ENCODE results near the gene TERT.
A peak's percentile ranks its signal among the peaks of the same experiment; 100 is the strongest.
"Not testable (repeated sequence)": the region's sequence is repeated elsewhere in the genome, so short reads cannot be mapped to it uniquely, and the experiment has no call there.

Gene TERT

GRCh38 chr5:1278656-1279442 lies 16.0 kb downstream of the TERT start:
- DNase-seq (ENCODE audit: low read depth), result no peak

DNA sequence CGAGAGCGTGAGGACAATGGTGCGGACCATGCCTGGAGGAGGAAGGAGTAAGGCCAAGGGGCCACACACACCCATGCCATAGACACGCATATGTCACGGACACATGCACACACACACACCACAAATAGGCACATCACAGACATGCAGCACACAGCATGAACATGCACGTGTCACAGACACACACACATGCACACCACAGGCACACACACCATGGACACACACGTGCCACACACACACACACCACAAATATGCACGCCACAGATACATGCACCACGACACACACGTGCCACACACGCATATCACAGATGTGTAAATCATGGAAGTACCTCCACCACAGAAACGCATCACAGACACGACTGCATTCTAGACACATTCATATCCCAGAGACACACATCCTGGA lies 16.7 kb downstream of the TERT start:
- no peak for DNase-seq (ENCODE audit: low read depth)

DNA sequence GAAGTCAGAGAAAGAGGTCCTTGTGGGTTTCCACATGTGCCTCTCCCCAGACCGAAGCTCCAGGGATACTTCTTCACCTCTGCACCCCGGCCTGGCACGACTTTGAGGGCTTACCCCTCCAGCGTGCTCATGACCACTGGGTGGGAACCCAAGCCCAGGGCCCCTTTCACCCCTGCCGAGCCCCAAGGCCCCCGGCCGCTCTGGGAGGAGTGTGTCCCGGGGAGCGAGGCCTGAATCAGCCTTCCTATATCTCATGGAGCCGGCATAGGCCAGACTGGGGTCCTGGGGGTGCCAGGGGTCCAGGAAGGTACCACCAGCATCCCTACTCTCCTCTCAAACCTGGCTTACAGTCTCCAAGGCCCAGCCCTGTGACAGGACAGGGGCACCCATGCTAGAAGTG lies 17.1 kb downstream of the TERT start:
- DNase-seq (ENCODE audit: low read depth), result no peak

DNA sequence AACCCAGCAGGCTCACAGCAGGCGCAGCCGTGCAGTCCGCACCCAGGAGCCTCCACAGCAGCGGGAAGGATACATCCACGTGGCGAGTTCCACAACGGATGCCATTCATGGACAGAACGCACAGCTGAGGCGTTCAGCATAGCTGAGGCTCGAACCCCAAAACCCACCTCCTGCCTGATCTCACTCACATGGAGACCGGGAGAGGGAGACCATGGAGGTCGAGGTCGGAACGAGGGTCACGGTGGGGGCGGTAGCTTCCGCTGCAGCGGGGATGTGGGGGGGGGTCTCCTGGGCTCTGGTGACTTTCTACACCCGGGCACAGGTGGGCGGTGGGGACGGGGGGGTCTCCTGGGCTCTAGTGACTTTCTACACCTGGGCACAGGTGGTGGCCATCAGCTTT lies 17.5 kb downstream of the TERT start:
- no peak for DNase-seq (ENCODE audit: low read depth)

DNA sequence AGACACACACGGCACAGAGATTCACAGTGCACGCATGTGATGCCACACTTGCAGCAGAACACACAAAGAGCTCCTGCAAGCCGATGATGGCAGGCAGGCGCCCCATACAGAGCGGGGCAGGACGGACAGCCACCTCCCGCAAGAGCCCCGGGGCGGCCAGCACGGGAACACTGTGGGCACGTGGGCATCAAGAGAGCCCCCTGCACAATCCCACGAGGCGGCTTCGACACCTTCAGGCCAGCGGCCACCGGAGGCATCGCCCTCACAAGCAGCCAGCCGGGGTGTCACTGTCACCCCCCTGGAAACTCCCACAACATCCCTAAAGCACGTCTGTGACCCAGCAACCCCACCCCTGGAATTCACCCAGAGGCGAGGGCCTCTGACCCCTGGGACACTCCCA lies 17.9 kb downstream of the TERT start:
- DNase-seq (ENCODE audit: low read depth), result no peak

DNA sequence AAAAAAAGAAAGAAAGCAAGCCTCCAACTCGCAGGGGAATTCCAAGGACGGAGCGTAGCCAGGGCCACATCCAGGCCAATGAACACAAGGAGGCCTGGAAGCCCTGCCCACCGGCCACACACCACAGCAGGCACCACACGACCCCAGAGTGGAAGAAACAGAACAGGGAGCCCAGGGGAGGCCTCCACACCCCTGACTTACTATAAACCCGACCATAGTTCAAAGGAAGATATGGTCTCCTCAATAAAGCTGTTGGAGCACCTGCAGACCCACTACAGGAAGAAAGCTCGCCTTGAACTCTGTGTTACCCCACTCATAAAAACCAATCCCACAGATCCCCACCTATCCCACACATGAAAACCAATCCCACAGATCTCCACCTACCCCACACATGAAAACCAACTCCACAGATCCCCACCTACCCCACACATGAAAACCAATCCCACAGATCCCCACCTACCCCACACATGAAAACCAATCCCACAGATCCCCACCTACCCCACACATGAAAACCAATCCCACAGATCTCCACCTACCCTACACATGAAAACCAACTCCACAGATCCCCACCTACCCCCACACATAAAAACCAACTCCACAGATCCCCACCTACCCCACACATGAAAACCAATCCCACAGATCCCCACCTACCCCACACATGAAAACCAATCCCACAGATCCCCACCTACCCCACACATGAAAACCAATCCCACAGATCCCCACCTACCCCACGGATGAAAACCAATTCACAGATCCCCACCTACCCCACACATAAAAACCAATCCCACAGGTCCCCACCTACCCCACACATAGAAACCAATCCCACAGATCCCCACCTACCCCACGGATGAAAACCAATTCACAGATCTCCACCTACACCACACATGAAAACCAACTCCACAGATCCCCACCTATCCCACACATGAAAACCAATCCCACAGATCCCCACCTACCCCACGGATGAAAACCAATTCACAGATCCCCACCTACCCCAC lies 19.2 kb downstream of the TERT start:
- DNase-seq (ENCODE audit: low read depth), result not testable (repeated sequence)

DNA sequence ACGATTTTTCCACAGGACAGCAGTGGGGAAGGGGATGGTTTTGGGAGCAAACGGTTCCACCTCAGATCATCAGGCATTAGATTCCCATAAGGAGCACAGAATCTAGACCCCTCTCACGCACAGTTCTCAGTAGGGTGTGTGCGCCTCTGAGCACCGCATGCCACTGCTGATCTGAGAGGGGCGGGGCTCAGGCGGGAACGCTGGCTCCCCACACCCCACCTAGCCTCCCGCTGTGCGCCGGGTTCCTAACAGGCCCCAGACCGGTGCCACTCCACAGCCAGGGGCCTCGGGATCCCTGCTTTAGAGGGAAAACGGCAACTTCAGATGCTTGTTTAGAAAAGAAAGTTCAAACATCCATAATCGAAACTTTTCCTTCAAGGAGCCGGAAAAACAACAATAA lies 20.4 kb downstream of the TERT start:
- no peak for DNase-seq (ENCODE audit: low read depth)

- no peak for DNase-seq (ENCODE audit: low read depth)
Observed at GRCh38 chr5:1273745-1274144, 21.1 kb downstream of the TERT start.

DNA sequence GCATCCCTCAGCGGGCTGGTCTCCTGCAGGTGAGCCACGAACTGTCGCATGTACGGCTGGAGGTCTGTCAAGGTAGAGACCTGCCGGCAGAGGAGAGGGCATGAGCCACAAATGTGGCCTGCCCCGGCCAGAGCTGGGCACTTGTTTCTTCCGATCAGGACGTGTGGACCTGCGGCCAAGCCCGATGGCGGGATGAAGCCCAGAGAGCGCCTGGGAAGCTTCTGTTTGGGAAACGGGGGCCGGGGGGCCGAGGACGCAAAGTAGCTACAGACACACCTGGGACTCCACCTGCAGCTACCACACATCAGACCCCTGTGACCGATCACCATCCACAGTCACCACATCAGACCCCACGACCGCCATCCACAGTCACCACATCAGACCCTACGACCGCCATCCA lies 22.7 kb downstream of the TERT start:
- DNase-seq (ENCODE audit: low read depth), result no peak

GRCh38 chr5:1270933-1271914 lies 23.6 kb downstream of the TERT start:
- DNase-seq (ENCODE audit: low read depth), result no peak

- DNase-seq (ENCODE audit: low read depth), result no peak
Observed at GRCh38 chr5:1270426-1270825, 24.4 kb downstream of the TERT start.

DNA sequence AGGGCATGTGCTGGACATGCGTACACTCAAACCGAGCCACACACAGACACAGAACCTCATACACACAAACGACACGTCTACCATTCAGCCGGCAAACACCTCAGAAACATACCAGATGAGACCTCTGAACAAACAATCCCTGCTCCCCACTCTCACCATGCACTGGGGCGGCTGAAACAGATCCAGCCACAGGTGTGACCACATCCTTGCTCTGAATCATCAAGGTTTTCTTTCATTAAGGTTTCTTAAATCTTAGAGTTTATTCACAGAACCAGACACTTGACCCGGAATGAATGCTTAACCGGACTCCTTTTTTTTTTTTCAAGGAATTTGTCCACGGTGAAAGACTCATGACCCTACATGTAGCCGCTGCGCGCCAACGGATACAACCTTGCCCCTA lies 26.2 kb downstream of the TERT start:
- peak; percentile 14 for DNase-seq (ENCODE audit: low read depth)

DNA sequence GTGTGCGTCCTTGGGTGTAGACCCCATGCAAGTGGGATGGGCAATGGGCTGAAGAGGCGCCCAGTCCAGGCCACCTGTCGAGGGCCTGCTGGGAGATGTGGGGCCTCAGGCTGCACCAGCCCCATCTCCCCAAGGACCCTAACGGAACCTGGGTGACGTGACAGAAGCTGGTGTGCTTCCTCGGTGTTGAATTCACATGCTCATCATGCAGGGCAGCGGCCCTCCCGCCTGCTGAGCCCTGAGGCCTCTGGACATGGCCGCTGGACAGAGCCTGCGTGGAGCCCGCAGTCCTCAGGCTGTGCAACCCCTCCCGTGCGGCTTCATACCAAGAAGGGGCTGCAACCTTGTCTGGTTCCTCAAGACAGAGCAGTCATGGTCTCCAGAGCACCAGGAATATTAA lies 26.8 kb downstream of the TERT start:
- DNase-seq (ENCODE audit: low read depth), result no peak

GRCh38 chr5:1267464-1267863 lies 27.4 kb downstream of the TERT start:
- DNase-seq (ENCODE audit: low read depth), result not testable (repeated sequence)

- DNase-seq (ENCODE audit: low read depth), result no peak
Observed at GRCh38 chr5:1266791-1267190, 28.1 kb downstream of the TERT start.

- DNase-seq (ENCODE audit: low read depth), result no peak
Observed at GRCh38 chr5:1265461-1266455, 29.1 kb downstream of the TERT start.

DNA sequence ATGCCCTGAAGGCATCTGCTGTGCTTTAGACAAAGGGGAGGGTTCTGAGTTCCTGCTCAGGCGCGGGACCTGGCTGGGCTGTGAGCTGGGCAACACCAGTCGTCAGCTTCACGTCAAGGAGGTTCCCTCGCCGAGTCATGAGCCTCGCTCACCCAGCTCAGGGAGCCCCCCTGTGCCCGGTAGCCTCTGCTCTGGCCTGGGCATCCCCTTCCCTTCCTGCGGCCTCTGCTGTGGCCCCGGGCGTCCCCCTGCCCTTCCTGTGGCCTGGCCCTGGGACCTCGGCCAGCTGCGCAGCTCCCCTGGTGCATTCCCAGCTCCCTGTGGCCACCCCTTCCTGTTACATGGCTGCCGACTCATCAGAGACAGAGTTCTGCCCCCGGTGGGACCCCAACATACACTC lies 29.8 kb downstream of the TERT start:
- no peak for DNase-seq (ENCODE audit: low read depth)

DNA sequence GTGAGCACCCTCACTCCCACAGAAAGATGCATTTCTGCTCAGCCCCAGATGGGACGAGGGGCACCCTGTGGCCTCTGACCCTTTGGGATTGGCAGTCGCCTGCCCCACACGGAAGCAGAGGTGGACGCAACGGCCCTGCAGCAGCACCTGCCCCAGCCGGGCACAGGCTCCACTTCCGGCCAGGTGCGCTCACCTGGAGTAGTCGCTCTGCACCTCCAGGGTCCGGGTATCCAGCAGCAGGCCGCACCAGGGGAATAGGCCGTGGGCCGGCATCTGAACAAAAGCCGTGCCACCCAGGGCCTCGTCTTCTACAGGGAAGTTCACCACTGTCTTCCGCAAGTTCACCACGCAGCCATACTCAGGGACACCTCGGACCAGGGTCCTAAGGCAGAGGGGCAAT lies 30.7 kb downstream of the TERT start:
- DNase-seq (ENCODE audit: low read depth), result no peak

DNA sequence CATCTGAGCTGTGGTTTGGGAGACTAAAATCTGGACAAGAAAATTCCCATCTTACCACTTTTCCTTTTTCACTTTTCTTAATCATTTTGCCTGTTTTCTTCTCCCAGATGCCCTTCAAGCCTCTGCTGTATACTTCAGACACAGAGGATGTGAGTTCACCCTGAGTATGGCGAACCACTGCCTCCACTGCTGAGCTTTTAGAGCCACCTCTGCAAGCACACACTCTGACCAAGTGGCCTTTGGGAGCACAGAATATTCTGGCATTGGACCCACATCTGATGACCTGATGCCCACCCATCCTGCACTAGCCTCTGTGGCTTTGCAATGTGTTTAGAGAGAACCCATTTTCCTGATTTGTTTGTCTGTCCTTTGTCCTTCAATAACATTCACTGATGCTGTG lies 32.5 kb downstream of the TERT start:
- DNase-seq (ENCODE audit: low read depth), result no peak

GRCh38 chr5:1261643-1262042 lies 33.2 kb downstream of the TERT start:
- DNase-seq (ENCODE audit: low read depth), result no peak

All from activated T-cell treated with anti-CD3 and anti-CD28 coated beads for 24 hours (primary cell).